Hematopoietic multipotent progenitor cell treated with erythropoietin and hydrocortisone succinate and interleukin-3 and kit ligand, for 17 days (in vitro differentiated cells): ENCODE measurements around the gene GRB7.
"Not testable (repeated sequence)": the region's sequence is repeated elsewhere in the genome, so short reads cannot be mapped to it uniquely, and the experiment has no call there.

Experiments used
- DNase-seq: peaks from one replicate; pipeline ENCODE4 v3.0.0-alpha.2; 2015; ENCODE audit warnings: low spot score

Gene GRB7

DNA sequence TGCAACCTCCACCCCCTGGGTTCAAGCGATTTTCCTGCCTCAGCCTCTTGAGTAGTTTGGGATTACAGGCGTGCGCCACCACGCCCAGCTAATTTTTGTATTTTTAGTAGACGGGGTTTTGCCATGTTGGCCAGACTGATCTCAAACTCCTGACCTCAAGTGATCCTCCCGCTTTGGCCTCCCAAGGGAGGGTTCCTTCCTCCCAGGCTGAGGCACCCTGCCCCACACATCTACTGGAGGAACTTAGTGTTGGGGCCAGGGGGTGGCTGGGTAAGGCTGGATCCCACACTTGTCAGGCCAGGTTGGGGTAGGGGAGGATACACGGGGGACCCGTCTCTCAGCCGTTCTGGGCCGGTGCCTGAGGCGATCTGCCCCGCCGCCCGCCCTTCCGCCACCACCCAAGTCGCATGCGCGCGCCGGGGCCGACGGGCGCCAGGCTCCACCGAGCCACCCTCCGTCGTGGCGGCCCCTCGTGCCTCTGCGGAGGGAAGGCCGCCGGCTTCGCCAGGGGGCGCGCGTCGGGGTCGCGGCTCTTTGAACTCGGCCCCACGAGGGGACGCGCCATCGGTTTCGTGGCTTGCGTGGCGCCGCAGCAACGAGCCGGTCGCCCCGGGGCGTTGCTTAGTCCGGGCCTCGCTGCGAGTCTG lies 15.9 kb downstream of the GRB7 start:
- no peak for DNase-seq

DNA sequence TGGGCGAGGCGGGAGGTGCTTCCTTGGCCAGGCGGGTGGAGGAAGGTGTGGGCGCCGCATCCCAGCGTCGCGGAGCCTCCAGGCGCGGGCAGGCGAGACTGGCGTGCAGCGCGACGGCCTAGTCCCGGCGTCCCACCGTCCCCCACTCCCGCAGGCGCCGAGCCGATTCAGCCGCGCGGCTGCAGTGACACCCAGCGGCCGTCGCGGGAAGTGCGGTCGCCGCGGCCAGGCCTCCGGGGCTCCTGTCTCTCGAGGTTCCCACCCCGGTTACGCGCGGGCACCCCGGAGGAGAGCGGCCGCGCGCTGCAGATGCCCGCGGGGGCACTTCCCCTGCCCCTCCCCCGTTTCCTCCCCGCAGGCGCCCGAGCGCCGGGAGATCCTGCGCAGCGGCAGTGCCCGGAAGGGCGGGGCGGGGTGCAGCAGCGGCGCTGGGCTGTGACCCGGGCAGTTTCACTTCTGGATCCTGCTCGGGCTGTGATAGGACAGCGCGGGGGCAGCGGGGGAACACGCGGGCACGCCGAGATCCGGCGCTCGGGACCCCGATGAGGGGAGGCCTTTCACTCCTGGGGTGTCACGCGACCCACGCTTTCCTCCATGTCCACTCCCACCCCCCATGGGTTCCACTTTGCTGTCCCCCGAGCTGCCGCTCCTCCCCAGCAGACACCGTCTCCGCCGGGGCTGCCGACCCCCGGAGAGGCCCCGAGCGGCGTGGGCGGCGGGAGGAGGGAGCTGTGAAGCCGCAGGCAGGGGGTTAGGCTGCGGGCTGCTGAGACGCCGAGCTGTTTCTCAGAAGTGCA lies 16.6 kb downstream of the GRB7 start:
- peak; percentile 85 for DNase-seq

DNA sequence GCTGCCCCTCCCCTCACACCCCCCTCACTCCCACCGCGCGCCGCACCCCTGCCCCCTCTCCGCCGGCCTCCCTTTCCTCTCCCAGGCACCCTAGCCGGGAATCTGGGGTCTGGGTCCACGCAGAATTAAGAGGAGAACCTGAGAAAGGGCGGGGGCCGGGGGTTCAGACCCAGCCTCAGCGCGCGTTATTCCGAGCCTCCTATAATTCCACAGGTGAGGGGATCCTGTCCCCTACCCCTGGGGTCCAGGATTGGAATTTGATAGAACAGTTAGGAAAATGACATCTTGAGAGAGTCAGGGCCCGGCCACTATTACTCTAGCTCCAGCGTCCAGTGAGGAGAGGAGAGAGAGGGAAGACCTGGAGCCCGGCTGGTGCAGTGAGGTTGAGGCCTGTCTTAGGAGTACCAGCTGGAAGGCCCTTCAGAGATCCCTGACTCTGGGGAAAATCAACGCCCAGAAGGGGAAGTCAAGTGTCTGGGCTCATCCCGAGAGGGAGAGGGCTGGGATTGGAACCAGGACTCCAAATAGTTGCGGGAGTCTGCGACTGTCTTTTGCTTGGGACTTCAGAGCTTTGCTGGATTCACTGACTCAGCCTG lies 17.3 kb downstream of the GRB7 start:
- DNase-seq: no peak

DNA sequence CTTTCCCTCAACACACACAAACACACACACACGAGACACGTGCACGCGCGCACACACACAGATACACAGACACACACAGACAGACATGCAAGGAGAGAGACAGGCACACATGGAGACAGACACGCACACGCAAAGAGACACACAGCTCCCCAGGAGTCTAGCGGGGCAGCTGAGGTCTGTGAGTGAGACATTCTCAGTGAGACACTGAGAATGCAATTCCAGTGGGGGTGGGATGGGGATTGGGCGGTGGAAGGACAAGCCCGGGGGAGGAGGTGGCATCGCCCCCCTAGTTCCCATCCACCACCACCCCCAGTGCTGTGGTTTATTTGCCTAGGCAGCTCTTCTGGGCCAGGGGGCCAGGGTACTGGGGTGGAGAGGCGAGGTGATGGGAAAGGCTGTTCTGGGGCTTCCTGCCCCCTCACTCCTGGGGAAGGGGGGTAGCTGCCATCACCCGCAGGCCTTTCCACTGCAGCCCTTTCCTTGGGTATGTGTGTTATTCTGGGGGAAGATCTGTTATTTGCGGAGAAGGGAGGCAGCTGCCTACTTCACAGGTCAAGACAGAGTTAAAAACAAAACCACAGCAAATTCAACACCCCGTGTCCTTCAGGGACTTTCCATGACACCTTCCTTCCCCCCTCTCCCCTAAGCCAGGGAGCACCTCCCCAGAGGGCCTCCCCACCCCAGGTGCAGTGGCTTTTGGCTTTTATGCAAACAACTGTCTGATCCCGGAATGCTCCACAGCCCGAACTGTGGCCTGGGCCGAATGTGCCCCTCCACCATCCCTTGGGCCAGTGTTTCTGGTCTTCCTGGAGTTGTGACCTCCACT lies 18.0 kb downstream of the GRB7 start:
- DNase-seq: no peak

DNA sequence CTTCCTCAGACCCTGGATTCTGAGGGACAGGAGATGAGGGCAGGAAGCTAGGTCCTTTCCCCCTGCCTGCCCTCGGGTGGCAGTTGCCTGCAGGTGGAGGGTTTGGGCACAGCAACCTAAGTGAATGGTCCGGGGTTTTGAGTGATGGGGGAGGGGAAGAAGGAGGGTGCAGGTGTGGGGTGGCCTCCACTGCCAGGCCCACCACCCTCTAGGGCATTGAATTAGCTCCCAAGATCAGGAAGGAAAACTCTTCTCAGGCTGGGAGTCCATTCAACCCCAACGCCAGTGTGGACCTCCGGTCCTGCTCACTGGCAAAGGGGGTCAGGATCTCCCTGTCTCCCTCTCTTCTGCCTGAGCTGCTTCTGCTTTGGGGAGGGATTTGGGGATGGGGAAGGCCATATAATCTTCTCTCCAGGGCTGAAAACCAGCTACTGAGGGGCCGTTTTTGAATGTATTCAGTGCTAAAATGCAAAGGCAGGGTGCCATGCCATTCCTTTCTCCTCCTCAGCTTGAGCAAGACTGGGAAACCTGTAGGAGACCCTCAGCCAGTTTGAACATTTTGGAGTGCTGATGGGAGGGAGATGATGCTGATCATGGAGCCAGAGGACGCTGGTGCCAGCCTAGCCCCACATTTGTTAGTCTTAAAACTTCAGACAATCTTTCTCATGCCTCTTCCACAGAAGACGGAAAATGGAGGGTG lies 18.8 kb downstream of the GRB7 start:
- no peak for DNase-seq

DNA sequence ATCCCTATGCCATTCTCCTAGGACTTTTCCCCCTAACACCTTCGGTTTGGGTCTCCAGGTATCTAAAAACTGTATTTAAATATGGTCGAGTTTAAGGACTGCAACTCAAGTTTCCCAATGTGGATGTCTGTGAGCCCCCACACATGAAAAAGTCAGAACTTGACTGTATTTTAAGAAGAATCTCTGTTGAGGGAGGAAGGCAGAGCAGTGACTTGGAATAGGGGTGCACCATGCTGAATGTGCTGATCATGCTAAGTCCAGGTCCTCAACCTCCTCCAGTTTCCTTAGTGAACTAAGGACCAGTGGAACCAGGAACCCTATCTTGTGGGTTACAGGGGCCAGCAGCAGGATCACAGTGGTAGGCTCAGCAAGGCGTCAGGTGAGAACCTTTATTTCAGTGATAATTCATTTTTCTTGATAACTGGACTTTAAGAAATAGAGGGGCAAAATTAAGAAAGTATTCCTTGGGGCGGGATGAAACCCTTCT lies 19.5 kb downstream of the GRB7 start:
- no peak for DNase-seq

DNA sequence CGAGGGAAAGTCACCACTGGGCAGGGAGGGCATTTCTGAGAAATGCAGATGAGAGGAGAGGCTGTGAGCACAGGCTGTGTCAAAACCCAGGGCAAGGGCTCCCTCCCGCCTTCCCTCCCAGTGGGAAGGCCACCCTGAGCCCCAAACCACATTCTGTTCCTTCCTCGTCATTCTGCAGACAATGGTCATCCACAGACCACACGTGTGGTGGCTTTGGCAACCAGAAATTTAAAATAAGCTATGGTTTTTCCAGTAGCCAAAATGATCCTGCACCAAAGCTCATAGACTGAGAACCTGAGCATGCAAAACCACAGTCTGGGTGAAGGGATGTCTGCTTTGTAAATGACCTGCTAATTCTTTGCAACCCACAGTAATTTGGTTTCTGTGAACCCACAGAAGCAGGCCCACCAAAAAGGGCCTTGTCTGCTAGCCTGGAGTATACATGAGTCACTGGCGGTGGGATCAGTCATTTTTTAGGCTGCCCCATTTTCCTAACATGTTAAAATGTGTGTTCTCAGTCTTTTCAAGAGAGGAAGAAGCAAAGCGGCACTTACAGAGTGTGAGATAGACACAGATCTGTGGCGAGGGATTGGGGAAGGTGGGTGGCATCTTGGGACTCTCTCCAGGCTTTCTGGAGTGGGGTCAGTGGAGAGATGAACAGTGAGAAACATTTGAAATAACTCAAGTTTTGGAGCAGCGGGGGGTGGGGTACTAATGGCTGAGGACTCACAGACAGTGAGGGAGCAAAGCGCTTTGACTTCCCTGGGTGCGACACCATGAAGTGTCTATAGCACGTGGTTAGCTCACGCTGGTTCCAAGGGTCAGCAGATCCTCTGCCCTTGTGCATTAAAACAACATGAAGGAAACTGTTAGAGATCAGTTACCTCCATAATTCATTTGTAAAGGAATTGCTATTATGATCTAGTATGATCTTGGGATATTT lies 20.5 kb downstream of the GRB7 start:
- no peak for DNase-seq

DNA sequence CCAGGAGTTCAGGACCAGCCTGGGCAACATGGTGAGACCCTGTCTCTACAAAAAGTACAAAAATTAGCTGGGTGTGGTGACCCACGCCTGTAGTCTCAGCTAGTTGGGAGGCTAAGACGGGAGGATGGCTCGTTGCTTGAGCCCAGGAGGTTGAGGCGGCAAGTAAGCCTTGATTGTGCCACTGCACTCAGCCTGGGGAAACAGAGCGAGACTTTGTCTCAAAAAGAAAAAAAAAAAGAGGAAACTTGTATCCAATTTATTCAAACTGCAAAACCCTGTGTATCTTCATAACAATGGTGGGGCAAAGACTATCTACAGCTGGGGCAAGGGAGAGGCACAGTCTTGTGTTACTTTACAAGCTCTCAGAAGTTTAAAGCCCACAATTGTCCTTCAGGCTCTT lies 21.5 kb downstream of the GRB7 start:
- no peak for DNase-seq

DNA sequence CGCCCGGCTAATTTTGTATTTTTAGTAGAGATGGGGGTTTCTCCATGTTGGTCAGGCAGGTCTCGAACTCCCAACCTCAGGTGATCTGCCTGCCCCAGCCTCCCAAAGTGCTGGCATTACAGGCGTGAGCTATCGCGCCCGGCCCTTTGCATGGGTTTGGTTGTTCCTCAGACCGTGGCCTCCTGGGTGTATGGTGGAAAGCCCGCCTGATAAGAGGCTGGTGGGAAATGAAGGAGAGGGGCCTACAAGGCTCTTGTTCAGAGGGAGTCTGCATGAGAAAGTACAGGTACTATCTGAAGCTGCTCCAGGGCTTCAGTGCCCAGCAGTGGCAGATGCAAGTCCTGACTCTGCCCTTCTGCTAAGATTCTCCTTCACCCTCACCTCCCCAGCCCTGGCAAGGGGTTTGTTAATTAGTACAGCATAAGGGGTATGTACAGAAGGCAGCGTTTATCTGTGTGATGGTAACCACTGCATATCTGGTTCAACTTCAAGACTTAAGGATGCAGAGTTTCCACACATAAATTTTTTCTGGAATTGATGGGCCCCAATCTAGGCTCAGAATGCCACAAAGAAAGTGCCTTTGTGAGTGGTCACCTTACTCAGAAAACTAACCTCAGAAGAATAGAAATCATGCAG lies 24.2 kb downstream of the GRB7 start:
- no peak for DNase-seq

DNA sequence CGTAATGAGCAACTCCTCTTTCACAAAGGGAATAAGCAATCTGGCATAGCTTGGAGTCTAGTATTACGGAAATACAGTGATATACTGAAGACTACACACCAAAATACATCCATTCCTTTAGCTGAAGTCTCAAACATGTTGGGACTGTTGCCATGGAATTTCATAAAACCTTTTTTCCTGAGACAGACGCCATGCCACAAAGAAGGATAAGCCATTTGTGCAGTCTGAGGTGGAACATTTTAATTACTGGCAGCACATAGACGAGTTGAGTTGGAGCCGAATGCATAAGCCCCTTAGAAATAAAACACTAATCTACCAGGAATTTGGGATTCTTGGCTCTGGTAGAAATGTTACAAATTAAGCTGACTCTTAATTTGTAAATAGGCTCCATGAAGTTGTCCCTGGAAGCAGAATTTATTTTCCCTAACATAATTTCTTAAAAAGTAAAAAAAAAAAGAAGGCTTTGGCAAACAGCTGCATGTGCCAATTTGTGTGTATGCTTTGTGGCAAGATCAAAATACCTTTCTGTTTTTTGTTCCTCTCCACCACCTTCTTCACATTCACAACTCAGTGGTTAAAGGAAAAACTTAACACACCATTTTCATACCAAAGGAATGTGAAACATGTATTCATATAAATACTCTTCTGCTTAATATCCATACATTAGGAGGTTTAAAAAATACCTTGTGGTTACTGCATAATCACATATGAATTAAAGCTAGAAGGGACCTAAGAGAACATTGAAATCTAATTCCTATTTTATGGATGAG lies 25.5 kb downstream of the GRB7 start:
- no peak for DNase-seq

DNA sequence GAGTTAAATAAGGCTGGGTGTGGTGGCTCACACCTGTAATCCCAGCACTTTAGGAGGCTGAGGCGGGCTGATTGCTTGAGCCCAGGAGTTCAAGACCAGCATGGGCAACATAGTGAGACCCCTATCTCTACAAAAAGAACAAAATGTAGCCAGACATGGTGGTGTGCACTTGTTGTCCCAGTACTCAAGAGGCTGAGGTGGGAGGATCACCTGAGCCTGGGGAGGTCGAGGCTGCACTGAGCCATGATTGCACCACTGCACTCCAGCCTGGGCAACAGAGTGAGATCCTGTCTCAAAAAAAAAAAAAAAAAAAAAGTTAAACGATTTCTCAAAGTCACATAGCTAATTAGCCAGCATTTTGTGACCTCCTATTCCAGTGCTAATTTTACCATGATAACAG lies 26.4 kb downstream of the GRB7 start:
- DNase-seq: not testable (repeated sequence)

DNA sequence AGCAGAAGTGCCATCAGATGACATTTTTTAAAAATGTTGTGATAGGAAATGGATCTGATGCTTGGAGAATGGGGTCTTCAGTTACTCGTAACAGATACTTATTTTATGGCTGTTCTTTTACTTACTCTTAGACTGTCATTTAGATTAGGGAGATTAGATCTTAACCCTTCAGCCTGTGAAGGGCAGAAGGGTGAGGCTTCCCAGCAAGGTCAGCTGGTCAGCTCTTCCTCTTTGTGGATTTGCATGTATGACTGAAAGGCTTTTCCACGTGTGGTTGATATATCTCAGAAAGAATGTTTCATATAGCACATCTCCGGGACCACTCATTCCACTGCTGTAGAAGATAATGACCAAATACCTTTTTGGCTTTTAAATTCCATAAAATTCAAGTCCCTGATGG lies 27.4 kb downstream of the GRB7 start:
- no peak for DNase-seq

DNA sequence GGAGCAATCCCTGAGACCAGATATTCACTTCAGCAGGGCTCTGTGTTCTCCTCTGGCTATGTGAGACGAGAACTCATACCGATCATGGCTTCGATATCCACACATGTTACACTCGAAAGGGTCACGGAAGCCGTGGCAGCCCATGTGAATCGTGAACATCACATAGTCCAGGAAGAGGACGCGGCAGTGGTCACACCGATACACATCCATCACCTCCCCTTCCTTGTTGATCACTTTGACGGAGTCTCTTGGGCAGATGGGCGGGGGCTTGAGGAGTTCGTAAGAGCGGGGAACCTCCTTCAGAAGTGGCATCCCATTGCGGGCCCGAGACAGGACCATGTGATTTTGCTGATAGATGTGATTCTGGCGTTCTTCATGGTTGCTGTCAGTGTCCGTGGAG lies 28.0 kb downstream of the GRB7 start:
- no peak for DNase-seq

DNA sequence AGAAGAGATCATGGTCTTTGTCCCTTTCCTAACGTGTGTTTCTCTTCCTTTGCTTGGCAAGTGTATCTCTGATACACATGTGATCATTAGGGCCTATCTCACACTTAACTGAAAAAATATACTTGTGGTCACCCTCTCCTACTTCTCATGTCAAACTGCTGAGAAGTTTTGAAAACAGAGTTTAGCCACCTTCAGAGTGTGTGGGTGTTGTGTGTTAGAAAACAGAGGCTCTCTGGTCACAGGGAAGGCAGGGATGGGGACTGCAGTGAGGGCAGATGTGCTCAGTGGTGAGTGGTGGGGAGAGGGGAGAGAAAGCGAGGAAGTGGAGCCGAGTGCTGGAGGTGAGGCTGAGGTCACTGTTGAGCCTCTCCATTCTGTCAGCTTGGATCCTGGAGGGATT lies 29.4 kb downstream of the GRB7 start:
- DNase-seq: no peak

DNA sequence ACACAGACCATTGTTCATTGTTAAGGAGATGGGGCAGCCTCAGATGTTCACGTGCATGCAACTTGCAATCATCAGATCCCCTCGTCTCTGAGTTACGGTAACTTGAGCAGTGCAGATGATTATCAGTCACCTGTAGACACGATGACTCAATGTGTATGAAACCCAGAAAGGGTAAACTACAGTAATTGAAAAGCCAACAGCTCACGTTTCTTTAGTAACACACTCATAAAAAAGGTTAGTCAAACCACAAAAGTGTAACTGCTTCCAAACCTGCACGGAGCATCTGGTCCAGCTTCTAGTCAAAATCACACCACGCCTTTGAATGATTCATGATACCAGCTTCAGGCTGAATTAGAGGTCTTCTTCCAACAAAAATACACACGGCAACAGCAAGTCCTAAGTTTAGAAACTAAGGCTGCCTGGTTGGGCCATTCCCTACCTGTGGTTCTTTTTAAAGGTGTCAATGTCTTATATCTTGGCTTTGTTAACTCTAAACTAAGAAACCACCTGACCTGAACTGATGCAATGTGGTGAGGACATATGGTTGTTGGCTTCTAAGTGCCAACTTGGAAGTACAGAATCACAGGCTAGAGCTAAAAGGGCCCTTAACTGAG lies 32.3 kb downstream of the GRB7 start:
- no peak for DNase-seq

DNA sequence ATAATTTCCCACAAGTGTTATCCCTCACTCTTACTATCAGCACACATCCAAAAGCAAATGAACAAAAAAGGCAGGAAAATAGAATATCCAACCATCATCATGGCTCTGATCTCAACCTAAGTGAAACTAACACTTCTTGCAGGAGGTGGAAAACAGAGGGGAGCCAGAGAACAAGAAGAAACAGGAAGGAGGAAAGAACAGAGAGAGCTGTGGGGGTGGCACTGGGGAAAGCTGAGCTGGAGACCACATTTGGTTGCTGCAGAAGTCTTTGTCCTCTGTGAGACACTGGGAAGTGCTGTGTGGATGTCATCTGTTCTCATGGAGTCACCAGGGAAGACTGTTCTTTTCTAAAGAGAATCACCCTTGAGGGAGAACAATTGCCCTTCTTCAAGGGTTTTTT lies 34.7 kb downstream of the GRB7 start:
- no peak for DNase-seq

DNA sequence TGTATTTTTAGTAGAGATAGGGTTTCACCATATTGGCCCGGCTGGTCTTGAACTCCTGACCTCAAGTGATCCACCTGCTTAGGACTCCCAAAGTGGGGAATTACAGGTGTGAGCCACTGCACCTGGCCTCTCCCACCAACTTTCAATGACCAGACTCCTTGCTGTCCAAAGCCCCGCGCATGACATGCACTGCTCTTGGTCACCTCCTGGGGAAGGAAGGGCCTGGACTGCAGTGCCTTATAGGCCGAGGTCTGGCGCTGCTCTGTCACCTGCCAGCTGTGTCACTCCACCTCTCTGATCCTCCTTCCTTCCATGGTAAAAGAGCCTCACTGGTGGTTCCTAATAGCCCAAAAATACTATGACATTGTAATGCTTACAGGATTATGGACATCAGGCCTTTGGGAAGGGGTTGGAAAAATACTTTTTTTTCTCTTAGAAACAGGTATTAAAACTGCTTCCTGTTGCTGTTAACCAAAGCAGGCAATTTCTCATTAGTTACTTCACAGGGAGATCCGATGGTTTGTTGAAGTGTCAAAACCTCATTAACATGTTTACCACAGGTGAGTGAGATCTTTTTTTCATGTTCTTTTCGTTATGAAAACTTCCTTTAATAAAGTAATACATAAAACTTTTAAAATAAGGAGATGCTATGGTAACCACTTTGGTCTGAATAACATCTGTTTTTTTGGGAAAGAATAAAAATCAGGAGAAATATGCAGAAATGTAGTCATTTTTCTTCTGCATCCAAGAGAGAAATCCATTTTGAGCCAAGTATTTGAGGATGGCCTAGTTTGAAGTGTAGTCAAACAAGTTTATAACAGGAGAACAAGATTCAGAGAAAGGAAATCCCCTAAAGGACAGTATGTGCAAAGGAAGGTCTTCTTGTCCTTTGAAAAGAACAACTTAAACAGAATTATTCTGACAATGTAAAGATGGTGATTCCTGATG lies 35.5 kb downstream of the GRB7 start:
- no peak for DNase-seq

DNA sequence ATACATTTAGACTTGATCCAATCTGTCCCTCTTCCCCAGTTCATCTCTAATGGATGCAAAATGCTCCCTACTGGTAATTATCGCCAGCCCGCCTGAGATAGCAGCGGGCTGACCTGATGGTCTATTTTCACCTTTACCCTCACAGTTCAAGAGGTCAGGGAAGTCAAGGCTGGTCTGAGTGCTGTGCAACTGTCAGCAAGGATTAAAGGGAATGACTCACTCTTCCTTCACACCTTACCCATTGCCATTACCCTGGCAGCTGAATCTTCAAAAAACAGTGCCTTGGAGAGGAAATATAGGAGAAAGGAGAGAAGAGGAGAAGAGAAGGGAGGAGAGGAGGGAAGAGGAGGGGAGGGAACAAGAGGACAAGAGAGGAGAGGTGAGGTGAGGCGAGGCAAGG lies 36.3 kb downstream of the GRB7 start:
- no peak for DNase-seq
